Endothelial cell of hepatic sinusoid (primary cell): ENCODE results near the gene SMDT1.

Experiments
- in situ Hi-C: cut with HindIII; loops from 2 replicates; pipeline ENCODE4 v1.10.0; 2017; ENCODE audit warnings: low sequenced_read_pairs

Gene SMDT1, protein sequence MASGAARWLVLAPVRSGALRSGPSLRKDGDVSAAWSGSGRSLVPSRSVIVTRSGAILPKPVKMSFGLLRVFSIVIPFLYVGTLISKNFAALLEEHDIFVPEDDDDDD

DNA sequence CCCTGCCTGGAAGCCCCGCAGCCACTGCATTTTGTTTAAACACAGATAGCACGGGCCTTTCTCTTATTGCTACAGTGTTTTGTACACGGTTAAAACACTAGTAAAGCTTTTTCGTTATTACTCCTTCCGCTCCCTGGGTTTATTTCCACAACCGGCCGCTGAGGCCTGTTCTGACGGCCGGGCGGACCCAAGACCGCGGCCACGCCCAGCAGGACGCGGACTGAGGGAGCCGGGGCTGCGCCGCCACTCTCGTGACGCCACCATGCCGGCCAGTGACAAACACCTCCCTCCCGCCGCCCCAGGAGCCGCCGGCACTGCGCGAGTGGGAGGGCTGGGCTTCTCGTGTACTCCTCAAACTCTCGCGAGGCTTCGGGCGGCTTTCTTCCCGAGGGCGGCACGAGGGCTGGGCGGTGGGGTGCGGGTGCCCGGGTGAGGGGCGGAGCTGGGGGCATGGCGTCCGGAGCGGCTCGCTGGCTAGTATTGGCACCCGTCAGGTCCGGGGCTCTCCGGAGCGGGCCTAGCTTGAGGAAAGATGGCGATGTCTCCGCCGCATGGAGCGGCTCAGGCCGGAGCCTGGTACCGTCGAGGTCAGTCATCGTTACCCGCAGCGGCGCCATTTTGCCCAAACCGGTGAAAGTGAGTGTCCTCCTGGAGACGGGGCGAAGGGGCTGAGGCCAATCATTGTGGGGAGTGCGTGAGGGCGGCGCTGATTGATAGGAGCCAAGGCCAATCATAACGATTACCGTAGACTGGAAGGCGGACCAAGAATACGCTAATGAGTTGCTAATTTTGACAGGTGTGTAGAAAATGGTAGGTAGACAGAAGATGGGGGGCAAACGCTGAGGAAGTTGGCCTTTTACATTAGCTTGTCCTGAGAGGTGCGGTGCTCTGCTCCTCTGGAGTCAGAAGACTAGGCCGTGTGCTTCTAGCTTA is at the start of gene SMDT1:
TSS of gene SMDT1 (plus strand) at position 382 of the 933 bp plus-strand sequence. CDS start at position 451, 69 bp downstream.
- in situ Hi-C loops, result no loop called here

DNA sequence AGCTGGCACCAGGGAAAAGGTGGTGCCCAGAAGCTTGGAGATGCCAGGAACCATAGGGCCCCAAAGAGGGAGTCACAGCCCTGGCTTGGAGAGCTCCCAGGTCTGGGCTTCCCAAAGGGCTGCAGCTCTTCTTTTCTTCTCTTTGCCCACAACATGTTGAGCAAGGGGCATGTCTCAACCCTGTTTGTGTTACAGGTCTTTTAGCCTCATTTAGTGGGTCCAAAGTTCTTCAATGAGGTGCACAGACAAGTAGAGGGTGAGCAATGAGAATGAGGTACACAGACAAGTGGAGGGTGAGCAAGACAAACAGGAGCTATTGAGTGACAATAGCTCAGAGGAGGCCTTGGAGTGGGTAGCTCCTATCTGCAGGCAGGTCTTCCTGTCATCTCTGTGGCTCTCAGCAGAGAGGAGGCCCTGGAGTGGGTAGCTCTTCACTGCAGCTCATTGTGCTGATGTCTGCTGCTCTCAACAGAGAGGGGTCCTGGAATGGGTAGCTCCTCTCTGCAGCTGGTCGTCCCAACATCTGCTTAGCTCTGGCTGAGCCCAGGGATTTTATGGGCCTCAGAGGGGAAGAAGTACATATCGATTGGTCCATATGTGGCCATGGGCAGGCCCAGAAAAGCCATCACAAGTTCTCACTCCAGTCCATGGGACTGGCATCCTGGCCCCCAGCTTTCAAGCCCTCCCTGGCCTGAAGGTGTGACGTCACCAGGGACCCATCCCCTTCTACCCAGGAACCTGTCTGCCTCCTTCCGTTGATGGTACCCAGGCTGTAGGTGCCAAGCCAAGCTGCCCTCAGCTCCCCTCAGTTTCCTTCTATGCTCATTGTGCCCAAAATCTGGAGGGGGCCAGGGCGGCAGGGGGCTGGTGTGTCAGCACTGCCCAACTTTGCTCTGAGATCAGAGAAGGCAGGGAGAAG is 46.0 kb upstream of the SMDT1 start:
- in situ Hi-C loops, result loop anchor here (10.0 kb wide), 1 partner anchor 81 kb away; no protein-coding TSS in a partner anchor

- in situ Hi-C loops, result loop anchor here (10.0 kb wide), 1 partner anchor 80 kb away; no protein-coding TSS in a partner anchor
Observed at GRCh38 chr22:42035256-42035655, 44.2 kb upstream of the SMDT1 start.

- in situ Hi-C loops, result loop anchor here (10.0 kb wide), 1 partner anchor 76 kb away; no protein-coding TSS in a partner anchor
Observed at GRCh38 chr22:42039271-42039670, 40.2 kb upstream of the SMDT1 start.

- in situ Hi-C loops, result no loop called here
Observed at GRCh38 chr22:42041784-42042183, 37.7 kb upstream of the SMDT1 start.

DNA sequence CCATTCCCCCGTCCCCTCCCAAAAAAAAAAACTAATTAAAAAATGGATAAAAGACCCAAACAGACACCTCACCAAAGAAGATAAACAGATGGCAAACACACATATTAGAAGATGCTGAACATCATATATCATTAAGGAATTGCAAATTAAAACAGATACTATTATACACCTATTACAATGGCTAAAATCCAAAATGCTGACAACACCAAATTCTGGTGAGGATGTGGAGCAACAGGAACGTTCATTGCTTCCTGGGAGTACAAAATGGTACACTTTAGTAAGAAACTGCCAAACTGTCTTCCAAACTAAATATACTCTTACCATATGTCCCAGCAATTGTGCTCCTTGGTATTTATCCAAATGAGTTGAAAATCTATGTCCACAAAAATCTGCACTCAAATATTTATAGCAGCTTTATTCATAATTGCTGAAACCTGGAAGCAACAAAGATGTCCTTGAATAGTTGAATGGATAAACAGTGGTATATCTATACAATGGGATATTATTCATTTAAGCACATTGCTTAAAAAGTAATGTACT is 28.8 kb upstream of the SMDT1 start:
- in situ Hi-C loops, result no loop called here

- in situ Hi-C loops, result no loop called here
Observed at GRCh38 chr22:42052765-42053164, 26.7 kb upstream of the SMDT1 start.

- in situ Hi-C loops, result no loop called here
Observed at GRCh38 chr22:42056757-42057511, 22.6 kb upstream of the SMDT1 start.

GRCh38 chr22:42060489-42060888 is 19.0 kb upstream of the SMDT1 start:
- in situ Hi-C loops, result no loop called here

- in situ Hi-C loops, result no loop called here
Observed at GRCh38 chr22:42061041-42061440, 18.5 kb upstream of the SMDT1 start.

GRCh38 chr22:42062506-42063170 is 16.9 kb upstream of the SMDT1 start:
- in situ Hi-C loops, result no loop called here

DNA sequence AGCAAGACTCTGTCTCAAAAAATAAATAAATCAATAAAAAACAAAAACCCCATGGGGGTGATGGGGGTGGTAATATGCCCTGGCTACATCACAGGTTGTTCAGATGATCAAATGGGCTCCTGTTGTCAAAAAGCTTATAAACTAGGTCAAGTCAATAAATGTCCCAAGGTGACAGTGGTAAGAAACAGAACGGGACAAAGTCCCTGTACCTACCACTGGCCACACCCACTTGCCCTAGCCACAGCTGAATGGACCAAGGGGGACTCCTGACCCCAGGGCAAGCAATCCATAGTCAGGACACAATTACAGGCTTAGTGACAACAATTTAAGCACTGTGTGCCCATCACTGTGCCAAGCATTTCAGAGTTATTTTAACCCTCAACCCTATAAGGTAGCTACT is 14.9 kb upstream of the SMDT1 start:
- in situ Hi-C loops, result no loop called here

GRCh38 chr22:42065438-42066125 is 13.9 kb upstream of the SMDT1 start:
- in situ Hi-C loops, result no loop called here

DNA sequence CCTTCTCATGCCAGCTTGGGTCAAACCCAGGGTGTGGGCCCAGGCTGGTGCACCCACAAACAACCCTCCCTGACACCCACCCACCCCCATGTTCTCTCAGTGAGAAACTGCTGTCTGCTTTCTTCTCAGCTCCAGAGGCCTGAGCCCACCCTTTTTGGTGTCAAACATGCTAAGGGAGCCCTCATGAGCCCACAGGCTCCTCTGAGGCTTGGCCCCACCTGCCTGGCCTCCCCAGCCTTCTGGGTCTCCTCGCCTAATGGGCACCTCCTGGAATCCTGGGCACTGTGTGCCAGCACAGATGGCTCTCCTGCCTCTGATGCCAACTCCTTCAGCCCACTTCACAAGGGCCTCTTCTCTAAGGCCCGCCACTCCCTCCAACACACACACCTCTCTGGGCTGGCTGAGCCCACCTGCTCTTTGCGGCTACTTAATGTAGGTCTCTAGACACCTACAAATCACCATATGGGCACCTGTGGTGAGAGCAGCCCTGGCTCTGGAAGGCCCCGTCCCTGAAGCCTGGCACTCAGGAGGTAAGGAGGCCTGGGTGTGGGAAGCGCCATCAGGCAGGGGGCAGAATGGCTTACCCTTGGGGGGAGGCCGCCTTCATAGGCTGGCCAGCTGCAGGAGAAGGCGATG is 13.3 kb upstream of the SMDT1 start:
- in situ Hi-C loops, result no loop called here

- in situ Hi-C loops, result no loop called here
Observed at GRCh38 chr22:42066937-42067336, 12.6 kb upstream of the SMDT1 start.

DNA sequence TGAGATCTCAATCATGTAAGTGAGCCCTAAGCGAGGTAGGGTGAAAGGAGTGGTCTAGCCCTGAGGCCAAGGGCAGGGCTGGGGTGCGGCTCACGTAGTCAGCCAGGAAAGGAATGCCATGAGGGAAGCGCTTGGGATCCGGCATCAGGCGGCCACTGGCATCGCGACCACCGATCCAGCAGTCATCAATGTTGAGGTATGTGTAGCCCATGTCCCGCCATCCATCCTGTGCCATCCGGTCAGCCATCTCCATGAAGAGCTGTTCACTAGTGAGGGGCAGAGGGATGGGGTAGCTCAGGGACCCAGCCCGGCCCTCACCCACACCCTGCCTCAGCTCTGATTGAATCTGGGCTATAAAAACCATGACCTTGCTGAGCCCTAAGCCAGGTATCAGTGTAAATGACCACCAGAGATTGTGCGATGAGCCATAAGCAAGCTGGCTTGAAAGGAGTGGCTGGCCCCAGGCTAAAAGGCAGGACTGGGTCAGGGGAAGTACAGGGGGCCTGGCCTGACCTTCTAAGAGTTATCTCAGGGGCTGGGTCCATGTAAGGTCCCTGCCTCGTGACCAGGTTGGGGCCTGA is 11.7 kb upstream of the SMDT1 start:
- in situ Hi-C loops, result no loop called here

DNA sequence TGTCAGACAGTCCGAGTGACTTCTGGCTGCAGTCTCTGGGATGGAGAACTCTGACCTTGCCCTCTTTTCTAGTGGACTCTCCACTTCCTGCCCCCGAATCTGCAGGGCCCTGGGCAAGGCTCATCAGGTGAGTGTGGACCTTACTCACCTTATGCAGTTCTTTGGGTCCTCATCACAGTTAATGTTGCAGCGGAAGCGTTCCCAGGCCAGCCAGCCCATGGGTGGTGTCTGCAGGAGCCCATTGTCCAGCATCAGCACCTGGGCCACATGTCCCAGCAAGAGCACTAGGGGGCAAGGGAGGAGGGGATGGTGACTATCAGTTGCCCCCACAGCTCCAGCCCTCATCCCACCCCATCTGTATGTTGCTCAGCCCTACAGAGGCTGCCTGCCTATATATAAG is 11.2 kb upstream of the SMDT1 start:
- in situ Hi-C loops, result no loop called here
